Common myeloid progenitor, CD34-positive (primary cell): ENCODE measurements around the gene NAP1L4.

Experiments used
- CTCF ChIA-PET: fragments of 350-600 bp; sonication (Branson Sonifier 250); formaldehyde crosslinking; loops from one replicate; lab custom pipeline; 2021; ENCODE audit warnings: antibody characterized with exemption; lab: Charles Lee
- POLR2A ChIA-PET: fragments of 350-600 bp; sonication (Branson Sonifier 250); formaldehyde crosslinking; loops from one replicate; lab custom pipeline; 2021; ENCODE audit warnings: antibody characterized with exemption; lab: Charles Lee
- DNase-seq, 3 donors: peaks; one replicate each; pipeline versions ENCODE4 v3.0.0 to v3.0.0-alpha.2; 2013
- H3K27ac ChIP-seq, 2 experiments: 1 replicate in 1 of 2; 2 replicates in 1 of 2; pipeline ENCODE4 v1.7.0; 2013; ENCODE audit warnings: inconsistent platforms in 2 of 2, low read length in 2 of 2, mild to moderate bottlenecking in 2 of 2, low read depth in 1 of 2, moderate library complexity in 1 of 2; ENCODE audit not compliant: severe bottlenecking in 2 of 2, insufficient read depth in 1 of 2, poor library complexity in 1 of 2
- H3K27me3 ChIP-seq, 5 experiments: replicated peaks in 2 of 5; 1 replicate in 3 of 5; 2 replicates in 2 of 5; pipeline versions ENCODE4 v1.6.1 to v1.7.0; 2013; ENCODE audit warnings: low read length in 4 of 5, mild to moderate bottlenecking in 2 of 5, moderate library complexity in 2 of 5, inconsistent platforms in 1 of 5; ENCODE audit not compliant: insufficient read depth in 5 of 5, control insufficient read depth in 4 of 5
- H3K36me3 ChIP-seq, 4 experiments: 1 replicate in 2 of 4; 2 replicates in 2 of 4; pipeline versions ENCODE4 v1.6.1 to v1.7.0; 2013; ENCODE audit warnings: low read length in 3 of 4, control low read depth in 1 of 4, mild to moderate bottlenecking in 1 of 4; ENCODE audit not compliant: control insufficient read depth in 4 of 4, insufficient read depth in 4 of 4
- H3K4me1 ChIP-seq, 4 experiments: 1 replicate in 3 of 4; 2 replicates in 1 of 4; pipeline versions ENCODE4 v1.6.1 to v1.7.1; 2013; ENCODE audit warnings: low read length in 3 of 4, mild to moderate bottlenecking in 3 of 4, control low read depth in 1 of 4, inconsistent platforms in 1 of 4, moderate library complexity in 1 of 4; ENCODE audit not compliant: control insufficient read depth in 4 of 4, insufficient read depth in 4 of 4; ENCODE audit errors: control extremely low read depth in 1 of 4
- H3K4me3 ChIP-seq, 7 experiments: 1 replicate in 4 of 7; 2 replicates in 3 of 7; pipeline versions ENCODE4 v1.5.1 to v1.7.0; 2013; ENCODE audit warnings: mild to moderate bottlenecking in 7 of 7, low read length in 6 of 7, moderate library complexity in 6 of 7, inconsistent platforms in 2 of 7, low read depth in 2 of 7, control low read depth in 1 of 7; ENCODE audit not compliant: insufficient read depth in 4 of 7, control insufficient read depth in 1 of 7; ENCODE audit errors: extremely low read depth in 1 of 7
- H3K9me3 ChIP-seq, 5 experiments: 1 replicate in 4 of 5; 2 replicates in 1 of 5; pipeline versions ENCODE4 v1.6.1 to v1.7.1; 2013; ENCODE audit warnings: low read length in 4 of 5, mild to moderate bottlenecking in 2 of 5, inconsistent platforms in 1 of 5, low read depth in 1 of 5, moderate library complexity in 1 of 5; ENCODE audit not compliant: control insufficient read depth in 4 of 5, insufficient read depth in 2 of 5; ENCODE audit errors: control extremely low read depth in 1 of 5
- WGBS: methylation state at CpG from one replicate; pipeline ENCODE4 v1.1.5; 2013; ENCODE audit not compliant: insufficient coverage; 5-methylcytosine and 5-hydroxymethylcytosine counted together

NAP1L4 gene

GRCh38 chr11:2904153-2905052 is 87.7 kb downstream of the NAP1L4 start:
- no peaks in the 10 kb centered on the region for H3K9me3 ChIP-seq
- ChIA-PET CTCF (interaction anchor here (1.6 to 4.0 kb wide), 4 partner anchors 12 to 372 kb away, joined by 6 to 18 read pairs (median 16); no protein-coding TSS in a partner anchor), POLR2A (no interaction called here)
- peaks cover 0 to 35% (median 27%) of the 10 kb centered on the region in 4 experiments for H3K4me1 ChIP-seq
- WGBS: 92% methylated on average over 18 of the region's 21 CpGs
- H3K27me3 ChIP-seq: peaks cover 0 to 9% (median 0%) of the 10 kb centered on the region in 5 experiments
- H3K27ac ChIP-seq: no peak overlapping the region
- no peaks in the 10 kb centered on the region for H3K36me3 ChIP-seq
- H3K4me3 ChIP-seq: no peak overlapping the region
- DNase-seq: no peak

GRCh38 chr11:2903672-2904011 is 88.5 kb downstream of the NAP1L4 start:
- no peak overlapping the region for H3K4me3 ChIP-seq
- ChIA-PET POLR2A (interaction anchor here (0.6 kb wide), 1 partner anchor 32 kb away, joined by 5 read pairs; no protein-coding TSS in a partner anchor), CTCF (interaction anchor here (1.2 to 4.0 kb wide), 7 partner anchors 12 to 476 kb away, joined by 3 to 18 read pairs (median 11); no protein-coding TSS in a partner anchor)
- peaks cover 0 to 42% (median 34%) of the 10 kb centered on the region in 4 experiments for H3K4me1 ChIP-seq
- H3K9me3 ChIP-seq: no peaks in the 10 kb centered on the region
- no peaks in the 10 kb centered on the region for H3K36me3 ChIP-seq
- H3K27ac ChIP-seq: no peak overlapping the region
- no peak for DNase-seq
- peaks cover 0 to 4% (median 0%) of the 10 kb centered on the region in 5 experiments for H3K27me3 ChIP-seq
- WGBS: 95% methylated on average over 6 of the region's 7 CpGs

GRCh38 chr11:2902784-2903671 is 89.1 kb downstream of the NAP1L4 start:
- Histone ChIP-seq H3K4me1 (peaks cover 0 to 49% (median 40%) of the 10 kb centered on the region in 4 experiments), H3K36me3 (no peaks in the 10 kb centered on the region), H3K27ac (peak overlapping the region in 1 of 2 experiments; percentile 73), H3K4me3 (peak overlapping the region in 6 of 7 experiments; percentile 9 to 75 (median 60)), H3K9me3 (no peaks in the 10 kb centered on the region), H3K27me3 (no peaks in the 10 kb centered on the region)
- WGBS: 85% methylated on average over 21 of the region's 23 CpGs
- no peak for DNase-seq
- ChIA-PET CTCF (interaction anchor here (0.7 to 4.0 kb wide), 9 partner anchors 11 to 475 kb away, joined by 3 to 18 read pairs (median 6); no protein-coding TSS in a partner anchor), POLR2A (interaction anchor here (0.6 kb wide), 2 partner anchors 30 to 33 kb away, joined by 3 to 5 read pairs; no protein-coding TSS in a partner anchor)

DNA sequence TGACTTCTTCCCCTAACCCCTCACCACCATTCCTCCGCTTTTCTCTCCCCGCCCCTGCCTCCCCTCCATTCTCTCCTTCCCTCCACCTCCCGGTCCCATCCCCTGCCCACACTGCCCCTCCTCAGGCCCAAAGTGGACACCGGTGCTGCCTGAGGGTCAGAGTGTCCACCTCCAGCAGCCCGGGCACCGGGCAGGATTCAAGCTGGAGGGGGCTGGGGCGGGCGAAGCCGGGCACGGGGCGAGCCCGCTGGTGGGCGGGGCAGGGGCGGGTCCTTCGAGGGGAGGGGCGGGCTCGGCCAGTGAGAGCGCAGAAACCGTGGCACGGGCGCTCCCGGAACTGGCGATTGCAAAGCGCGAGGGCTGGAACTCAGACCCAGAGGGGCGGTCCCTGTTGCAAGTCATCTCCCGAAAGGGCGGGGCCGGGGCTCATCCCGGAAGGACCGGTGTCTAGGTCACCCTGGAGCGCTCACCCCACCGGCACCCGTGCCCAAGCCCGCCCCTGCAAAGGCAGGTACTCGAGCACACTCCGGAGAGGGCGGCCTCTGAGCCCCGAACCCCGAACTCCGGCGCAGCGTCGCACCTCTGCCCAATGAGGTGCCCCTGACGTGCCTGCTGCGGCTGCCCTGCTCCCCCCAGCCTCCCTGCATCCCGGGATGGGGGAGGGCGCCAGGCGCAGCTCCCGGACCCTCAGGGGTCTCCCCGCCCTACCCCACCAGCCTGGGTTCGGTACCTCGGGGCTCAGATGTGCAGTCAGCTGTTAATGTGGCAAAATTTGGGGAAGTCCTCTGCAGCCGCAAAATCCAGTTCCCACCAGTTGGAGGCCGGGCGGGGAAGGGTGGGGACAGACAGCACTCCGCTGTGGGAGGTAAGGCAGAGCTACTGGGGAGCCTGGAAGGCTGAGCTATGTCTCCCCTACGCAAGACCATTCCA is 90.0 kb downstream of the NAP1L4 start:
- peaks cover 0 to 58% (median 43%) of the 10 kb centered on the region in 4 experiments for H3K4me1 ChIP-seq
- ChIA-PET POLR2A (no interaction called here), CTCF (interaction anchor here (0.7 to 4.0 kb wide), 7 partner anchors 10 to 474 kb away, joined by 3 to 18 read pairs (median 5); no protein-coding TSS in a partner anchor)
- no peaks in the 10 kb centered on the region for H3K36me3 ChIP-seq
- H3K4me3 ChIP-seq: peak overlapping the region in 6 of 7 experiments; percentile 39 to 75 (median 60)
- H3K27me3 ChIP-seq: no peaks in the 10 kb centered on the region
- no peaks in the 10 kb centered on the region for H3K9me3 ChIP-seq
- H3K27ac ChIP-seq: peak overlapping the region in 1 of 2 experiments; percentile 73
- peak; percentile 67 to 88 (median 86) for DNase-seq
- WGBS: under 1% methylated on average over 37 of the region's 58 CpGs

DNA sequence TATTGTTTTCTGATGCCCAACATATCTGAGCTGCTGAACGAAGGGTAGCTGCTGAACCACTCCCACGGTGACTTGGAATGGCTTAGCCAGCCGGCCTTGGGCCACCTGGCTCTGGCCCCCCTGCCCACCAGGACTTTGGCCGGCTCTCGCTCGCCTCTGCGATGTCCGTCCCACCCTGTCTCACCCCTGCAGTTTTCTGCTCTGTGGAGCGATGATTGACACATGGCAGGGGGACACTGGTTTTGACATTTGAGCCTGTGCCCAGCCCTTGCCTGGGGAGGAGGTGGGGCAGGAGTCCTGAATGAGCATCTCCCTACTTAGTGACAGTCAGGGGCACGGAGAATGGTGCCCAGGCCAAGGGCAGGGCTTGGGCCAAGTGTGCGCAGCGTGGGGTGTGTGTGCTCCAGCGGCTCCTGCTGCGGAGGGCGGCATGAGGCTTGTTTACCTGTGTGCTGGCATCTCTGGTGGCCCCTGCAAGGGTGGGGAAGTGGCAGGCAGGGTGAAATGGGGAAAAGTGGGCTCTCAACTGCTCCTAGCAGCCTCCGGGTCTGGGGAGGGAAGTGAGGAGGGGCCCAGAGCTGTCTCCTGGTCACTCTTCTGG is 90.8 kb downstream of the NAP1L4 start:
- peak overlapping the region in 1 of 7 experiments; percentile 75 for H3K4me3 ChIP-seq
- no peaks in the 10 kb centered on the region for H3K27me3 ChIP-seq
- no peak for DNase-seq
- peak overlapping the region in 1 of 2 experiments; percentile 14 for H3K27ac ChIP-seq
- no peaks in the 10 kb centered on the region for H3K9me3 ChIP-seq
- POLR2A ChIA-PET: no interaction called here
- peaks cover 0 to 62% (median 43%) of the 10 kb centered on the region in 4 experiments for H3K4me1 ChIP-seq
- CTCF ChIA-PET: interaction anchor here (1.0 to 3.2 kb wide), 2 partner anchors 9 to 26 kb away, joined by 4 to 11 read pairs; no protein-coding TSS in a partner anchor
- H3K36me3 ChIP-seq: no peaks in the 10 kb centered on the region
- WGBS: 95% methylated on average over 10 of the region's 16 CpGs
